HG02981 (cell line): ENCODE results near the gene MAGEA3.
A peak's percentile ranks its signal among the peaks of the same experiment; 100 is the strongest.
"Not testable (repeated sequence)": the region's sequence is repeated elsewhere in the genome, so short reads cannot be mapped to it uniquely, and the experiment has no call there.

Experiments used
- ATAC-seq: cut with Tn5 transposase; IDR thresholded peaks from one replicate; pipeline ENCODE4 v1.9.1; 2021; ENCODE audit warnings: mild to moderate bottlenecking, moderate library complexity; ENCODE audit not compliant: unreplicated experiment

MAGEA3 gene

GRCh38 chrX:152697952-152698931 lies at the start of gene MAGEA3:
TSS of gene MAGEA3 (plus strand) at chrX:152698794. CDS start at chrX:152700833, 2,039 bp downstream.
- not testable (repeated sequence) for ATAC-seq

GRCh38 chrX:152652060-152652459 lies 46.5 kb upstream of the MAGEA3 start:
- no peak for ATAC-seq

- no peak for ATAC-seq
Measured at GRCh38 chrX:152652467-152652866, 46.1 kb upstream of the MAGEA3 start.

- ATAC-seq: no peak
Measured at GRCh38 chrX:152656087-152656486, 42.5 kb upstream of the MAGEA3 start.

- no peak for ATAC-seq
Measured at GRCh38 chrX:152656890-152657289, 41.7 kb upstream of the MAGEA3 start.

- ATAC-seq: no peak
Measured at GRCh38 chrX:152658302-152658701, 40.3 kb upstream of the MAGEA3 start.

- no peak for ATAC-seq
Measured at GRCh38 chrX:152663086-152663485, 35.5 kb upstream of the MAGEA3 start.

GRCh38 chrX:152674135-152674534 lies 24.5 kb upstream of the MAGEA3 start:
- no peak for ATAC-seq

GRCh38 chrX:152674652-152675051 lies 23.9 kb upstream of the MAGEA3 start:
- ATAC-seq: not testable (repeated sequence)

- peak; percentile 85 for ATAC-seq
Measured at GRCh38 chrX:152681012-152681411, 17.6 kb upstream of the MAGEA3 start.

GRCh38 chrX:152700390-152700789 lies 1.8 kb downstream of the MAGEA3 start:
- not testable (repeated sequence) for ATAC-seq

- ATAC-seq: not testable (repeated sequence)
Measured at GRCh38 chrX:152706500-152706899, 7.9 kb downstream of the MAGEA3 start.

GRCh38 chrX:152709173-152709572 lies 10.6 kb downstream of the MAGEA3 start, which contains the start of gene CSAG2:
TSS of gene CSAG2 (minus strand) at chrX:152709273. CDS start at chrX:152709112, 161 bp downstream.
- not testable (repeated sequence) for ATAC-seq

- not testable (repeated sequence) for ATAC-seq
Measured at GRCh38 chrX:152713195-152713594, 14.6 kb downstream of the MAGEA3 start.

- ATAC-seq: not testable (repeated sequence)
Measured at GRCh38 chrX:152713815-152714787, 15.5 kb downstream of the MAGEA3 start, which contains the start of gene MAGEA2B. TSS of gene MAGEA2B (plus strand) at chrX:152714628. CDS start at chrX:152717107, 2,479 bp downstream.

- ATAC-seq: no peak
Measured at GRCh38 chrX:152725409-152725808, 26.8 kb downstream of the MAGEA3 start.

GRCh38 chrX:152733261-152733975 lies 34.8 kb downstream of the MAGEA3 start, which contains the start of the genes CSAG1 and MAGEA12:
TSS of gene CSAG1 (minus strand) at chrX:152733721. CDS start at chrX:152732460, 1,261 bp downstream.
TSS of gene MAGEA12 (plus strand) at chrX:152733757. CDS start at chrX:152736162, 2,405 bp downstream.
- ATAC-seq: no peak

- not testable (repeated sequence) for ATAC-seq
Measured at GRCh38 chrX:152734143-152734858, 35.7 kb downstream of the MAGEA3 start.

- ATAC-seq: no peak
Measured at GRCh38 chrX:152735101-152735500, 36.5 kb downstream of the MAGEA3 start.
